T-helper 2 cell treated with Interferon-gamma antibody and Interleukin-4, amounts not matched to agents 100 ng/mL and 5 ng/mL, for 36 hours (primary cell): Measurements from ENCODE around the gene LINC01488. TPM values are rescaled to one million over a fixed set of nuclear protein-coding genes. Genes with fewer than 3 reads are reported as not detected.

Experiments
- intact Hi-C: fragments of 100-400 bp; cut with micrococcal nuclease; formaldehyde crosslinking; loops from one replicate; pipeline ENCODE4 v1.15.1; 2023
- total RNA-seq: library from RNA; stranded (reverse); gene quantifications from 2 replicates; pipeline ENCODE4 v1.2.3, GENCODE V29; 2022

LINC01488 gene
- total RNA-seq, 1 donor from 2014 or later, result not detected

DNA sequence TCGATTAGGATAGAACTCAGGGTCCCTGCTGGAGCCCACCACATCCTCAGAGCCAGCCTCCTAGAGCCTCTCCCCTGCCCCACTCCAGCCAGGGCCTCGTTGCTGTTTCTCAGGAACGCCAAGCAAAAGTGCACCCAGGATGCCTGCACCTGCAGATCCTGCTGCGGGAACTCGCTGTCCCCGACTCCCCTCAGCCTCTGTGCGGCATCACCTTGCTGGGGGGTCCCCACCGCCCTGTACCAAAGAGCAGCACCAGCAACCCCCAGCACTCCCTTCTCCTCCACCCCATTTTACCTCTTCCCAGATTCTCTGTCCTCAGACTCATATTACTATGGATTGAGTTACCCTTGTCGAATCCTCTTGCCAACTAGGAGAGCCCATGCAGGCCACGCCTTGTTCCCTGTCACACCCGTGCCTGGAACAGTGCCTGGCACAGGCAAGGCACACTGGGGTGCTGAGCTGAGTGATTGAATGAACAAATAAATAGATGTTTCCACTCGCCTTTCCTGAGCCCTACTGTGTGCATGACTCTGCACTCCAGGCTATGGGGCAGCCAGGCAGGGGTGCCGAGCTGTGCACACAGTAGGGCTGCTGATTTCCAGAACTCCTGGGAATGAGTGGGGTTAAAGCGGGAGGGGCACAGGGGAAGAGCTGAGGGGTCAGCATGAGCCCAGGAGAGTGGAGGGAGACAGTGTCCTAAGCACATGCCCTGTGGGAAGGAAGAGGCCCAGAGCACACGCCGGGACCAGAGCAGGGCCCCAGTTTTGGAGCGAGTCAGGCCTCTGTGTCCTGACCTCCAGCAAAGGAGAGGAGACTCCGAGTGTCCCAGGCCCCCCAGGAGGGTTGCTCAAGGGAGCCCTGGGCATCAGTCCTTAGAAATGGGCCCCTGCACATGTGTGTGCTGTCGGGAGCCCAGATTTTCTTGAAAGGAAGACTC lies 44.3 kb downstream of the LINC01488 start:
- intact Hi-C loops, result no loop called here

DNA sequence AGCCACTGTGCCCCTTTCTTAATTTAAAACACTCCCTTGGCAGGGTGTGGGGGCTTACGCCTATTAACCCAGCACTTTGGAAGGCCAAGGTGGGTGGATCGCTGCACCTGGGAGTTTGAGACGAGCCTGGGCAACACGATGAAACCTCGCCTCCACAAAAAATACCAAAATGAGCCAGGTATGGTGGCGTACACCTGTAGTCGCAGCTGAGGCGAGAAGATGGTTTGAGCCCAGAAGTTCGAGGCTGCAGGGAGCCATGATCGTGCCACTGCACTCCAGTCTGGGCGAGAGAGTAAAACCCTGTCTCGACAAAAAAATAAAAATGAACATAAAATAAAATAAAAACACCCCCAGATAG lies 45.0 kb downstream of the LINC01488 start:
- intact Hi-C loops, result no loop called here

DNA sequence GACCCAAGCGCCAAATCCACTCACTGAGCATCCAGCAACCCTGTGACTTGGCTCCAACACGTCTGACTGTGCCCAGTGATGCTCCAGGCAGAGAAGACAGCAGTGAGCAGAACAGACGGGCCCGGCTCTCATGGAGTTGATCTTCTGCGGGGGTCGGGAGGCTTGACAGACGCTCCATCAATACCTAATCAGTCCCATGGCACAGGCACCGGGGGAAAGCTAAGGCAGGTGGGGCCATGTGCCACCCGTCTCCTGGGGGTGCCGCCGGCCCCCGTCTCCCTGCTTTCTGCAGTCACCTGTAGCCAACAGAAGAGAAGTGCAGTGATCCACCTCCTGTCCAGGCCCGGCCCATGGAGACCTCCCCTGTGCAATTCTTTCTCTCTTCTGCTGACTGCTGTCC lies 47.5 kb downstream of the LINC01488 start:
- intact Hi-C loops, result no loop called here

DNA sequence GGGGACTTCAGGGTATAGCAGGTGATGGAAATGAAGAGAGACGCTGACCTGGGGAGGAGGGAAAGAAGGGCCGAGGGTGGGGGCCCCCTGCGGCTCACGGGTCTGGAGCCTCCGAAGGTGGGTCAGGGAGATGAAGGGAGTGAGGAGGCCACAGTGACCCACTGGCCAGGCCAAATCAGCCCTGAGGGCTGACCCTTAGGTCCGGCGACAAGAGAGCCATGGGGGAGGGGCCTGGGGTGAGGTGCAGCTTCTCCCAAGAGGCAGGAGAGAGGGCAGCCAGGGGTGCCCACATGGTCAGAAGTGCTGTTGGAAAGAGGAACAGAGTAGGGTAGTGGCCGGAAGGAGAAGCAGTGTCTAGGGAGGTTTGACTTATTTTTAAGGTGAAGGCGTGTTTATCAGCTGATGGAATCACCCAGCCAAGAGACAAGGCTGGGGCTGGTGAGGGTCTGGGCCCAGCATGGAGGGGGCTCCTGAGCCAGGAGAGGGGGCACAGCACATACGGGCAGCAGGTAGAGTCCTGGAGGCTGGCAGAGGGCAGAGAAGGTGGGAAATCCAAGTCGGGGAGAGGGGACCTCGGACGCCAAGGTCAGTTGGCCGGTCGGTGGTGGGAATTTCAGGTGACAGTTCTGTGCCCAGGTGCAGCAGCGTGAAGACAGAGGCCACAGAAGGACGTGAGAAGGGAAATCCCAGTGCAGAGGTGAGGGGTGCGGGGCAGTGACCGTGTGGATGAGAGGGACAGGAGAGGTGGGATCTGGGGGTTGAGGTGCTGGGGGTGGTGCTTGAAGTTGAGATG lies 49.0 kb downstream of the LINC01488 start:
- intact Hi-C loops, result no loop called here

DNA sequence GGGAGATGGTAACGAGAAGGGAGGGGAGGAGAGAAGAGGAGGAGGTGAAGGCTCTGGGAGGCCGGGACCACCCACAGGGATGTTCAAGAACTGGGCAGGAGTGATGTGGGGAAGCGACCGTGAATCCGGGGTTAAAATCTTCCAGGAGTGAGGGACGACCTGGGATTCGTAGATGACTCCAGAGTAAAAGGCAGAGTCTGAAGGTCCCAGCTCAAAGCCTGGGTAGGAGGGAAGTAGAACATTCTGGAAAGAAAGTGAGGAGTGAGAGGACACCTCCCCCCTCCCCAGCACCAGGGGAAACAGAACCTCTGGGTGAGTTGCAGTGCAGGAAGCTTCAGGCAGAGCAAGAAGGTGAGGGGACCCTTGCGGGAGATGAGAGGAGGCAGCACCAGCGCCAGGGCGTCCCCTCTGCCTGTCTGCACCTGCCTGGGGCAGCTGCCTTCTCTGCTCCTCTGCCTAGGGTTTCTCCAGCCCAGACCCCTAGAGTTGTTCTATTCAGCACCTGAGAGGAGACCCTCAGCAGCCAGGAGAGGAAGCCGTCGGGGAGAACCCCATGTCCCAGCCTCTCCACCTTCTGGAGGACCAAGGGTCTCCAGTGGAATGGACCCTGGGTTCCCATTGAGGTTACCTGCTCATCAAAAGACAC lies 49.7 kb downstream of the LINC01488 start:
- intact Hi-C loops, result no loop called here

DNA sequence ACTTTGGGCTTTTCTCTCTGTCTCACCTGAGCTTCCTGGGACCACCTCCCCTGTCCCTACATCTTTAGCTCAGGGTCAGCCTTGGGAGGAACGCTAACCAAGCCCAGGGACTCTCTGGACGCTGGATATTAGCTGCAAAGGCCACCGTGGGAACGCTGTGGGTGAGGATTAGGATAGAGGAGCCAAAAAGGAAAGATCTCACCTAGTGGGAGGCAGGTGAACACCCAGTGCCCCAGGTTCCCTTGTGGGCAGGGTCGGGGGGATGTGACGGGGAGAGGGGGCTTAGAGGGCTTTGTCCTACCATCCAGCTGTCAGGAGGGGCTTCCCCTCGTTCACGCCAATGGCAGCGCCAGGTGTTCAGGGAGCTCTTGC lies 50.2 kb downstream of the LINC01488 start:
- intact Hi-C loops, result no loop called here

DNA sequence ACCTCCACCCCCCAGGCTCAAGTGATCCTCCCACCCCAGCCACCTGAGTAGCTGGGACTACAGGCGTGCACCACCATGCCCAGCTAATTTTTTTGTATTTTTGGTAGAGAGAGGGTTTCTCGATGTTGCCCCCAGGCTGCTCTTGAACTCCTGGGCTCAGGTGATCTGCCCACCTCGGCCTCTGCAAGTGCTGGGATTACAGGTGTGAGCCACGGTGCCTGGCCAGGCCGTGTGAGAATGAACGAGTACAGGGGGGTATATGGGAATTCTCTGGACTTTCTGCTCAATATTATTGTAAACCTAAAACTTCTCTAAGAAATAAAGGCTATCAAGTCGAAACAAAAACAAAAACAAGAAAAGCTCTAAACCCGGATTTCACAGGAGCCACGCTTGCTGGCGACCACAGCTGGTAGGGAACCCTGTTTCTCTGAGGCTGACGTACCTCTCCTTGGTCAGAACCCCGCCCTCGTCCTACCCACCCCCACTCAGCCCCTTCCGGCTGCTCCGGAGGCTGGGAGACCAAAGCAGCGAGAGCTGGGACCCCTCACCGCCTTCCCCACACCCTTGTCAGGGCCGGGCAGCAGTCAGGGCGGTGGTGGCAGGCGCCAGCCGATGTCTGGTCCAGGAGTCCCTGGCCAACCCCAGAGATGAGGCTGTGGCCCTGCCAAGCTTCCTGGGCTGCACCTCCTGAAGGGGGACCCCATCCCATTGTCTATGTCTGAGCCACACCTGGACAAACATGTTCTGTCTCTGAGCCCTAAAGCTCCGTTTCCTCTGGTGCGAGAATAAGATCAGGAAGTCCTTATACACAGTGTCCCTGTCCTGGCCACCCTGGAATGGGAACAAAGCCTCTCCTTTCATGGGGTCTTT lies 52.1 kb downstream of the LINC01488 start:
- intact Hi-C loops, result no loop called here

DNA sequence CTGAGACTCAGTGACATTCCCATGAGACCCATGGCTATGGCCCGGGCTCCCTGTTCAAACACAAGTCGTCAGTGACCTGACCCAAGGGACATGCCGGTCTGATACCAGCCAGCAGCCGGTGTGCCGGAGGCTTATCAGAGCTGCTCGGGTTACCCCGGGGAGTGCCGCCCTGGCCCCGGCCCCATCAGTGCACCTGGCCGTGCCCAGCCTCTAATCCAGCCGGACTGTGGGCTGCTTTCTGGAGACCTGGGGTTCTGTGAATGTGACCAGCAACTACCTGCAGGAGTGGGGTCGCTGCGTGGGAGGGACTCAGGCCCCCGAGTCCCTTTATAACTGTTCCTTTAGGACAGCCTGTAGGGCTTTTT lies 52.7 kb downstream of the LINC01488 start:
- intact Hi-C loops, result no loop called here

DNA sequence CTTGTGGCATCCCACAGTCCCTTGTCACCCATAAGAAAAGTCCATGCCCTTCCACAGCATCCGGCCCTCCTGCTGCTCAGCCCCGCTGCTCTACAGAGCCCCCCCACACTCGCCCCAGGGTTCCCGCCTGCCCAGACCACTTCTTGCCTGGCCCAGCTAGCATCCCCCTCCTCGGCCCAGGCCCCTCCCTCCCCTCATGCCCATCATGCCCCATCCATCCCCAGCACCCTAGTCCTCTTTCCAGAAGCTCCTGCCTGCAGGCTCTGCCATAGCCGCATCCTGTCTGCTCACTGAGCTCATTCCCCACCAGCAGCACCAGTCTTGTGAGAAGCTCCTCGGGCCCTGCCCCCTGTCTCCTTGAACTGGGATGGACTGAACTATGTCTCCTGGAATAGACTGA lies 54.4 kb downstream of the LINC01488 start:
- intact Hi-C loops, result no loop called here

DNA sequence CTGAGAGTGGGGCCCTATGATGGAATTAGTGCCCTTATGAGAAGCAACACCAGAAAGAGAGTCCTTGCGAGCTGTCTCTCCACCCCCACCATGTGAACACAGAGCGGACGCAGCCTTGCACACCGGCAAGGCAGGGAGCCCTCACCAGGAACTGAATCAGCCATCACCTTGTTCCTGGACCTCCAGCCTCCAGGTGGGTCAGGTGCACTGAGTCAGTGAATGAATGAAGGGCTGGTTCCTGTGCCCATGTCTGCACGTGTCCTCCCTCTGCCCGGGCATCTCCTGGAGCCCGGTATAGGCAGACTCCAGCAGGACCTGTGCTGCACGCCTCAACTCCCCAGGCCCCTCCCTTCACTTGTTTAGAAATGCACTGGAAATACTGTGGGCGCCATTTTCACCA lies 54.9 kb downstream of the LINC01488 start:
- intact Hi-C loops, result no loop called here

DNA sequence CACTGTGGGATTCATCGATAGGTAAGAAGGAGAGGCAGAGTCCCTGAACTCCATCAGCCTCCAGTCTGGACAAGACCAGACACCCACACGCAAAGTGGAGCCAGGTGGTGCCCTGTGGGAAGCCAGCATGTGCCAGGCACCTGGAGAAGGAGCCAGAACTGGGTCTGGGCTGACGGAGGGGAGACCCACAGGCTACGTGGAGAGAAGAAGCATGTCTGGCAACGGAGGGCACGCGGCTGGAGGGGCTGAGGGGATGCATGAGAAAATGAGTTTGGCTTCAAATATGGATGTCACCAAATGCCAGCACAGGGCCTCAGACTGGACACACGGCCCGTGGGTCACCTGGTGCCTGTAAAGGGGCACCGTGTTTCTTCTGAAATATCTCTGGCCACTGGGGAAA lies 55.7 kb downstream of the LINC01488 start:
- intact Hi-C loops, result no loop called here

DNA sequence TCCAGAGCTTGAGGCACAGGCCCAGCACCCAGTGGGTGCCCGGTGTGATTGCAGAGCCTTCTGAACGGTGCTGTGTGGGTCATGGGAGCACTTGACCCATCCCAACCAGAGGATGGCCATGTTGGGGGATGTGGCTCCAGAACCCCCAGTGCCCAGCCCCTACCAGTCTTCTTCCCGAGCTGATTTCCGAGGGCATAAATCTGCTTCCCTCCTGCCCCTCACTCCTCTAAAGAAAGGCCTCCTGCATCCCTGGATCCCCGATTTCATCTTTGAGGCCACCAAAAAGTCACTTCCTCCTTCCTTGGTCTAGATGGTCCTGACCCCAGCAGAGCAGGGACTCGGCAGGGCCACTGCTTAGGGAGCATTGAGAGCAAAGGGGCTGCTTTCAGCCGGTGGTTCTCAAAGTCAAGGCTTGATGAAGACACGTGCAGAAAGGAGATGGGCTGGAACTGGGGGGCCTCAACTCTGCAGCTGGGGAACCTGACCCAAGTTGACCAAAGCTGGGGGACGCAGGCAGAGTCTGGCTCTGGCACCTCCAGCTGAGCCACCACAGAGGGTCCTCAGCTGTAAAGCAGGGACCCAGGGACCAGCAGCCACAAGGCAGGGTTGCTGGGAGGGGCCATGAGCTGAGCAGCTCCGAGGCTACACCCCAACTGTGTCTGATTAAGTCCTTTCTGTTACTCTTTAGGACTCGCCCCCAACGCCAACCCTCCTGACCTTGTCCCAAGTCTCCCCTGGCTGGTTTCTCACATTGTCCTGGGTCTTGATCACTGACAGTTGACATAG lies 56.6 kb downstream of the LINC01488 start:
- intact Hi-C loops, result no loop called here

DNA sequence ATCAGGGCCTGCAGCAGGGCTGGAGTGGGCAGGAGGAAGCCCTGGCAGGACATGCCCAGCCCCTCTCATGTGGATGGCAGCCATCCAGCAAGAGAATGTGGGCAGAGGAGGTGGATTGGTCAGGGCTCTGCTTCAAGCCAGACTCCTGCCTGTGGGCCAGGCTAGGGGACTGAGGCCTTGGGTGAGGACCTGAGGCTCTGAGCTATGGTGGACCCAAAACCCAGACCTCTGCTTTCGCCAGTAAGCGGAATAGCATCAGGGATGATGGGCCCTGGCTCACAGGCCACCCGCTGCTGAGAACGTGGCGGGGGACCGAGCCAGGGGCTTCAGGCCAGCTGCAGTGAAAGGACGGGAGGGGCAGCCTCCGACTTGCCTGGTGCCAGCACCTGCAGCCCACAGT lies 57.4 kb downstream of the LINC01488 start:
- intact Hi-C loops, result no loop called here

DNA sequence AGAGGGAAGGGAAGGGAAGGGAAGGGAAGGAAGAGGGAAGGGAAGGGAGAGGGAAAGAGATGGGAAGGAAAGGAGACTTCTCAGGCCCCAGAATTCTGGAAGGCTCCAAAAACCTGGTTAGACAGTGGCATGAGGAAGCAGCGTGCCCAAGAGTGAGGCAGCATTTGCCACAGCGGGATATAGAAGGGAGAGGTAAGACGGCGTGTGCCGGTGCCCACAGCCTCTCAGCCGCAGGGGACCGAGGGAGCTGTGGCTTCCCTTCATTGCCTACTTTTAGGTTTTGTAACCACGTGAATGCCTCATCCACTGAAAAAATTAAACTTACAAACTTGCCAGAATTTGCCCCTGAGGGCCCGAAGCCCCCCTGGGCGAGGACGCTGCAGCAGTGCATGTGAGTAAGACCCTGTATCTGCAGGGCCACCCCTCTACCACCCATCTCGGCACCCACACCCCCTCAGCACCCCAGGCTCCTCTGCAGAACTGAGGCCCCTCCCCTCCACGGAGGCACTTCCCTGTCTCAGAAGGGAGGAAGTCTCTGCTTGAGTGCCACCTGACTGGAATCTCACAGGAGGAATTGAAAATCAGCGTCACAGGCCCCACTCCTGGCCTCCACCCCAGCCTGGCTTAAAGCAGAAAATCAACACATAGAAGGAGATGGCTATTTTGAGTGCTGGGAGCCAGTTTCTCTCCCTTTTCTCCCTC lies 58.1 kb downstream of the LINC01488 start:
- intact Hi-C loops, result no loop called here

DNA sequence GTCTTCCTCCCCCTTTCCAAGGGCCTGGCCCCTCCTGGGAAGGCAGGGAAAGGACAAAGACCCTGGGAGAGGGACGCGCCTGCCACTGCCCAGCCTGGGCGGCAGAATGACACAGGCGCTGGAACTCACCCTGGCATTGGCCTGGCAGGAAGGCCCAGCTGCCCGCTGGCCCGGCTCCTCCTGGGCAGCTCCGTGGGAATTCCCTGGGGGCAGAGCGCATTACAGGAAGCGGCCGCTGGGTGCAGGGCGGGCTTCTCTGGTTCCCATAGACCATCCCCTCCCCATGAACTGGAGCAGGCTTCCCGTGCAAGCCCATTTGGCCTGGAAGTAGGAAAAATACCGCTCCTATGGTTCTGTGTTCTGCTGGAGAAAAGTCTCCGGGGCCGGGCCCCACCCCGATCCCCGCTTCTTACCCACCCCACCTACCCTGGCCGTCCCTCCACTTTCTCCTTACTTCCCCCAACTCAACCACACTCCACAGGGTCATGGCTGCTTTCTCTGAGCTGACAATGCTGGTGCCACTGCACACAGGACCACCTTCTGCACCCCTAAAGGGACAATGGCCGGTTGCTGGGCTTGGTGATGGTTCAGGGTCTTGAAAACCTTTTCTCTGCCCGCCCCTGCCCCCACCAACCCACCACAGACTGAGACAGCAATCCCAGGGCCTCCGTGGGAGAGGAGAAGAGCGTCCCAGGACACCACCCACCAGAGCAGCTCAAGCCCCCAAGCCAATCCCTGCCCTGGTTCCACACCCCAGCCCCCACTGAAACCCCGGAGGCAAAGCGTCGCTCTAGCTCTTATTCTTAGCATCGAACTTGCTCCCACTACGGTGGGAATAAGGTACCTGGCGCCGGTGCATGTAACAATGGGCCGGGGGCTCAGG lies 58.9 kb downstream of the LINC01488 start:
- intact Hi-C loops, result no loop called here

DNA sequence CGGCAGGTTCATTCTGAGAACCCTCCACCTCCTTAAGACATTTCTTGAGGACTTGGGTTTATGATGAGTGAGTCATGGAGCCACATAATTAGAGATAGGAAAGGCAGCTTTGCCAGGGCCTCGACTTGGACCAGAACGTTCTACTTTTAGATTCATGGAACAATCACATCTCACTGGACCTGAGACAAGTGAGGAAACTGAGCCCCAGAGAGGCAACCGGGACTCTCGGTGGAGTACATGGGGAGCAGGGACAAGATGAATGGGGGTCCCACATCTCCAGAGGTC lies 59.5 kb downstream of the LINC01488 start:
- intact Hi-C loops, result no loop called here

DNA sequence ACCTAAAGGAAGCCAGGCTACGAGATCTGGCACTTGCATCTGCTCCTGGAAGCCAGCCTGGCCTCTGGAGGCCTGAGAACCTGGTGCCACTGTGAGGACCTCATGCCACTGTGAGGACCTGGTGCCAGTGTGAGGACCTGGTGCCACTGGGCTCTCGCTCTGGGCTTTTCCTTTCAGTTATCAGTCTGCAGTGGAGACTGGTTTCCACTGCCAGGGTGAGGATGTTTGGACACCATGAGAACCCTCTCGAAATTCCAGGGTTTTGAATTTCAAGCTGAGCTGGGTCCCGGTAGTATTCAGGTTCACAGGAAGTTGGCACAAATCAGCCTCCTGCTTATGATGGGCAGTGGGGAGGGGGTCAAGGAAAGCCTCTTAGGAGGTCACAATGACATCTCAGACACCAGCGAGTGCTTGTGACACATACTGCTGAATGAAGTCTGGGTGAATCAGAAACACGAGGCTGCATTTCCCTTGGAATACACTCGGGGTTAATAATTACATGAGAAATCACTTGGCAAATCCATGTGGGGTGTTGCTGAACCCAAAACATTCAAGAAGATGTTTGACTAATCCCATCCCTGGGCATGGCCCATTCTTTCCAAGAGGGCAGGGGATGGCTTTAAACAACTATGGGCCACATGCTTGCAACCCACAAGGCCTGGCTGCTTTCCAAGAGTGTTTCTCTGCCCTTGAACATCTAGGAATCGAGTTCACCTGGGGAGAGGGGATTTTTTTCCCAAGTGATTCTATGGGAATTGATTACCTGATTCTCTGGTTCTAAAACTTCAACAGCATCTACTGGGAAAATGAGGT lies 60.2 kb downstream of the LINC01488 start:
- intact Hi-C loops, result no loop called here
